Stimulated activated CD4-positive, alpha-beta T cell treated with anti-CD3 and anti-CD28 coated beads, Interleukin-15, amount 100 ng/mL, for 24 hours (primary cell): ENCODE data around the gene ZFP69.

Experiments
- DNase-seq: peaks from one replicate; pipeline ENCODE4 v3.0.0-alpha.2; 2020

Gene ZFP69

DNA sequence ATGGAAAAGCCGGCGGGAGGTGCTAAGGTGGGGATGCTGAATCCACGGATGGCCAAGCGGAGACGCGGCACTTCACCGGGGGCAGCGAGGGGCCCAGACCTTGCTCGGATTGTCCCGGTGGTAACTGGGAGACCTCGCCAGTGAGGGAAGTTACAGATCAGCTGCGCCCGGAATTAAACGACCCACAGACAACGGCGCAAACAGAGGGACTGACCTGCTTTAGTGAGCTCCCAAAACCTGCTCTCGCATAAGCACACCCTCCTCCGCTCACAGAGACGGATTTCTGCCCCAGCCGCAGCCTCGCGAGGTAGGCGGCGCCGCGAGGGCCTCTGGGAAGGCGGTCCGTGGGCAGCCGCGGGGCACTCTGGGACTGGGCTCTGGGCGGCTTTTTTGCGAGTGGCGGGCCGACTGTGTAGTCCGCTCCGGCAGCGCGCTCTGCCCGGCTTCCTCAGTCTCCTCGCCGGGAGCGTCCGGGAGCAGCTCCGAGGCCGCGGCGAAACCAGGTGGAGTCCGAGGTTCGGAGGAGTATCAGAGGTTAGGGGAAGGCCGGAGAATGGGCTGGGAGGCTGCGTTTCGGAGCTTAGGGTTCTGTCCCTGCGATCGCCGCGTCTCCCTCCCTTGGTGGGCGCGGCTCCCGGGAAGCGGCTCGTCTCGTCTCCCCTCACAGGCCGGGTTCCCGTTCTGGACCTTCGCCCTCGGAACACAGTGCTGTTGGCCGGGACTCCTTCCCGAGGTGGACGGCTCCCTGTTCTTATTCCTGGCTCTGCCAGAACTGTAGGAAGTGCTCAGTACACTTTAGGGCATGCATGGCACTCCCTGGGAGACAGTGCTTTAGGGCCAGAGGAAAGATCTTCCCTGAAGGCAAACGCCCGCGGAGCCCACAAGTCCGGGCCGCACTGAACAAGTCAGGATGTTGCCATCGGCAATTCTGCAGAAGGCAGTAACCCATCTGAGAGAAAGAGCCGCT is 31.6 kb downstream of the ZFP69 start, which contains the start of gene EXO5:
TSS of gene EXO5 (plus strand) at position 393 of the 967 bp plus-strand sequence. CDS start 5,778 bp downstream, outside the sequence.
- peak; percentile 93 for DNase-seq

DNA sequence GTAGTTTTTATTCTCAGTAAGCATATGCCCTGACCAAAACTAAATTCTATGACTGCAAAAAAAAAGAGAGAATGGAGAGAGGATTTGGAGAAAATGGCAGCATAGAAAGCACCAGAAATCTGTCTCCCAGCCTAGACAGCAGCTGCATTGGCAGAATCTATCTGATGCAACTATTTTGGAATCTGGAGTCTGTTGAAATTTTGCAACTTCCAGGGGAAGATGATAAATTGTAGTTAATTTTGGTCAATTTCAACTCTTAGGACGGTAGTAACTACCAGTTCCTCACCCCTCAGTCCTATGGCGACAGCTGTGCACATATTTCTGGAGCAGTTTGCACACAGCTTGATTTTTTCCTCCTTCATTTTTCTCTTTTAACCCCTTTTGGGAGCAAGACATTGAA is 42.4 kb downstream of the ZFP69 start:
- no peak for DNase-seq

DNA sequence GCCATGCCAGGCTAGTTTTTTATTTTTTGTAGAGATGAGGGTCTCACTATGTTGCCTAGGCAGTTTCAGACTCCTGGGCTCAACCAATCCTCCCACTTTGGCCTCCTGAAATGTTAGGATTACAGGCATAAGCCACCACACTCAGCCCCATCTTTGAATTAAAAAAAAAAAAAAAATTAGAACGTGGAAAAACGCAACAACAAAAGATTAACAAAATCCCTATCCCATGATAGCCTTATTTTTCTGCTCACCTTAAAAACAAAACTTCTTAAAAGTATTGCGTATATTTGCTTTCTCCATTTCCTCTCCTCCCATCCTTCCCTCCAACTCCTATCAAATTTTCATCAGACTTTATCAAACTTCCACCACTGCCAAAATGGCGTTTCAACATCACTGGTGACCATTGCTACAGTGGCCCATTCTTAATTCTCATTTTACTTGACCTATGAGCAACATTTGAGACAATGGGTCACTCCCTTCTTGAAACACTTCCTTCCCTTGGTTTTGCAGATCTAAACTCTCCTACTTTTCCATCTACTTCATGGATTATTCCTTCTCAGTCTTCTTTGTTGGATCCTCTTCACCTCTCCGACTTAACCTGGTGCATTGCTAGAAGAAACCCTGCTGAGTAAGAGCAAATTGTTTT is 53.8 kb downstream of the ZFP69 start:
- DNase-seq = no peak

DNA sequence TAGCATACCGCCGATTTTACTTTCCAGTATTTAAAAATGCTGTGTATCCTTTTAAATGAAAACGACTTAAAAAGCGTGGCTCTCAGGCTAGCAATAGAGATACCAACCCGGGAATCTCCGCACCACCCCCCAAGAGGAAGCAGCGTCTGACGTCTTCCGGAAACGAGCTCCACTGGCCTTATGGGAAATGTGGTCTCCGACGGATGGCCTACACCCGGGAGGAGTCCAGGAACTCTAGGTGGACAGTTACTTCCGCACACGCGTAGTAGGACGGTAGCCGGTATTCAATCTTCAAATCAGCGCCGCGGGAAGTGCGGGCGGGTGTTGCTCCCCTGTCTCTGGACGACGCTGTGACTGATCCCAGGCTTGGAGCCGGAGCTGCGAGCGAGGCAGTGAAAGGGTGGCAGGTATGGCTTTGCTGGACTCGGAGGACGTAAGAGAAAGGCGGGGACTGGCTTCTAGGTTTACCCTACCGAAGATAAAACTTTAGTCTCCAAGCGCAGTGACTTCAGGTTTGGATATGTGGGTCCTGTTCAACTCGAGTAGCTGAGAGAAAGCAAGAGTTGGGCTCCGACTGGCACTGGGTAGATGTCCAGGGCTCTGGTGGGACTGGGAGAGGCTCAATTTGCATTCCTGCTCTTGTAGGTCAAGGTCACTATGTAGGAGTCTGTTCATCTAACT is 54.4 kb downstream of the ZFP69 start, which contains the start of gene ZNF684:
TSS of gene ZNF684 (plus strand) at position 257 of the 681 bp plus-strand sequence. CDS start 1,530 bp downstream, outside the sequence.
- DNase-seq = peak; percentile 89

DNA sequence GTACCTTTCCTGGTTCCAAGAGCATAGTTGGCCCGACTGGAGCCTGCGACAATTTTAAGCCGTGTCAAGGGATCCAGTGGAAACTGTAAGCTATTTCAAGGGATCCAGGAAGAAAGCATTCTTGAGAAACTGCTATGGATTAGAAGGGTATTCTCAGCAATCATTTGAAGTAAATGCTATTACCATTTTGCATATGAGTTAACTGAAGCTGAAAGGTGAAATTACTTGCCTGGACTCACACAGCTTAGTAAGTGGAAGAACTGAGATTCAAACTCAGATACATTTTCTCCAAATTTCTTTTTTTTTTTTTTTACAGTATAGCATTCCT is 54.9 kb downstream of the ZFP69 start:
- DNase-seq = no peak

DNA sequence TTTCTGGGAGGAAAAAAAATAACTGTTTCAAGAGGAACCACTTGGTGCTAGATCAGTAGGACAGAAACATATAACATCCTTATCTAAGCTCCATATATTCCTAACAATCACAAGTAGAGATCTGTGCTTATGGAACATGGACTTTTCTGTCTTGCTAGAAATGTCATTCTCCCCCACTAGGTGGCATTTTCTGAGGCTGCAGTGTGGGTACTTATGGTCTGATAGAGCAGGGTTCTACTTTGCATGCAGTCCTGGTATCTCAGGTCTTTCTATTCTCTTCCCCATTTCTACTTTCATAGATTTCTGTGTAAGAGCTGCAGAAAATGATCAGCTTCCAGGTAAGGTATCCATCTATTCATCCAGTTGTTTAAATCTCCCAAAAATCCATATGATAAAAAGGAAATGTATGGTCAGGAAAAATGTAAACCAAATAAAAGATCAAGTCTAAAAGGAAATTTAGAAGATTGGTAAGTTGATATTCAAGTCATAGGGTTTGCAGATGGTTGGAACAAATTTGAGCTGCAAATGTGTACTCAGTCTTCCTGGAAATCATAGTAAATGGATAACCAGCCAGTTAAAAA is 55.8 kb downstream of the ZFP69 start:
- peak; percentile 27 for DNase-seq

DNA sequence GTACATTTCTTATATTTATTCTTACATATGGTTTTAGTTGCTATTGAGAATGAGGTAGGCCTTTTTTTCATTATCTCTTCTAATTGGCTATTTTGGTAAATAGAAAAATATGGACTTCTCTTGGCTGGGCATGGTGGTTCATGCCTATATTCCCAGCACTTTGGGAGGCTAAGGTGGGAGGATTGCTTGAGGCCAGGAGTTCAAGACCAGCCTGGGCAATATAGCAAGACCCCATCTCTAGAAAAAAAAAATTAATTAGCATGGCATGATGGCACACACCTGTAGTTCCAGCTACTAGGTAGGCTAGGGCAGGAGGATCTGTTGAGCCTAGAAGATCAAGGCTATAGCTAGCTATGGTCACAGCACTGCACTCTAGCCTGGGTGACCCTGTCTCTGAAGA is 57.5 kb downstream of the ZFP69 start:
- DNase-seq = no peak

DNA sequence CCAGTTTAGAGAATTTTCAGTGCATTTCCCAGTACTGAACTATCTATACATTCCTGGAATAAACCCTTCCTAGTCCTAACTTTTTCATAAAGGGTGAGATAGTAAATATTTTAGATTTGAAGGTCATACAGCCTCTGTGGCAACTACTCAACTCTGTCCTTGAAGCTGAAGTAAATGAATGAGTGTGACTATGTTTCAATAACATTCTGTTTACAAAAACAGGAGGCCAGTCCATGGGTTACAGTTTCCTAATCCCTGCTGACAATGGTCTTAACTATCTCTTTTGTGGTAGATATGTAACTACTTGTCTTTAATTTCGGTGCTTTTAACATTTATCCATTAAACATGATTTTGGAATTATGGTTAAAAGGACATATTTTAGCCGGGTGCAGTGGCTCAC is 58.6 kb downstream of the ZFP69 start:
- DNase-seq = no peak

DNA sequence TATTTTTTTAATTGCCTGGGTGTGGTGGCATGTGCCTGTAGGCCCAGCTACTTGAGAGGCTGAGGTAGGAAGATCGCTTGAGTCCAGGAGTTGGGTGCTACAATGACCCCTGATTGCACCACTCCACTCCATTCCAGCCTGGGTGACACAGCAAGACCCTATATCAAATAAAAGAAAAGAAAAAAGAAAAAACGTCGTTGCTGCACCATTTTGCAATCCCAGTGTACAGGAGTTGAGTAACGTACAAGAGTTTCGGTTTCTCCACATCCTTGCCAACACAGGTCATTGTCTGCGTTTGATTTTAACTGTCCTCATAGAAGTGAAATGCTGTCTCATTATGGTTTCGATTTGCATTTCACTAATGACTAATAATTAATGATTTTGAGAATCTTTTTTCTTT is 62.2 kb downstream of the ZFP69 start:
- no peak for DNase-seq
